Stimulated activated CD4-positive, alpha-beta T cell treated with anti-CD3 and anti-CD28 coated beads, Interleukin-1b, Interleukin-23, amount 100 ng/mL, for 48 hours (primary cell): ENCODE data around the gene ZNF365.
"Not testable (repeated sequence)": the region's sequence is repeated elsewhere in the genome, so short reads cannot be mapped to it uniquely, and the experiment has no call there.

Experiments
- DNase-seq: peaks from one replicate; pipeline ENCODE4 v3.0.0-alpha.2; 2020

The ZNF365 gene

GRCh38 chr10:62377966-62378365, 3.8 kb downstream of the ZNF365 start:
- DNase-seq, result no peak

GRCh38 chr10:62378877-62379276, 4.7 kb downstream of the ZNF365 start:
- DNase-seq, result not testable (repeated sequence)

GRCh38 chr10:62379394-62379793, 5.2 kb downstream of the ZNF365 start:
- no peak for DNase-seq

GRCh38 chr10:62380016-62380415, 5.8 kb downstream of the ZNF365 start:
- no peak for DNase-seq

- no peak for DNase-seq
Measured at GRCh38 chr10:62381385-62382102, 7.4 kb downstream of the ZNF365 start.

GRCh38 chr10:62382831-62383230, 8.7 kb downstream of the ZNF365 start:
- no peak for DNase-seq

GRCh38 chr10:62384057-62384446, 9.9 kb downstream of the ZNF365 start:
- DNase-seq, result peak; percentile 27

- DNase-seq, result no peak
Measured at GRCh38 chr10:62384447-62385081, 10.4 kb downstream of the ZNF365 start.

- no peak for DNase-seq
Measured at GRCh38 chr10:62386356-62387320, 12.5 kb downstream of the ZNF365 start.

GRCh38 chr10:62388328-62388727, 14.2 kb downstream of the ZNF365 start:
- no peak for DNase-seq

GRCh38 chr10:62390497-62391176, 16.5 kb downstream of the ZNF365 start:
- no peak for DNase-seq

- no peak for DNase-seq
Measured at GRCh38 chr10:62393237-62393636, 19.1 kb downstream of the ZNF365 start.

GRCh38 chr10:62394556-62395018, 20.4 kb downstream of the ZNF365 start:
- DNase-seq, result no peak

GRCh38 chr10:62395892-62396291, 21.7 kb downstream of the ZNF365 start:
- no peak for DNase-seq

- no peak for DNase-seq
Measured at GRCh38 chr10:62396864-62397263, 22.7 kb downstream of the ZNF365 start.

GRCh38 chr10:62399211-62399610, 25.0 kb downstream of the ZNF365 start:
- no peak for DNase-seq

- DNase-seq, result no peak
Measured at GRCh38 chr10:62402508-62402907, 28.3 kb downstream of the ZNF365 start.

- not testable (repeated sequence) for DNase-seq
Measured at GRCh38 chr10:62410528-62410927, 36.4 kb downstream of the ZNF365 start.

- DNase-seq, result not testable (repeated sequence)
Measured at GRCh38 chr10:62410934-62411333, 36.8 kb downstream of the ZNF365 start.

- DNase-seq, result no peak
Measured at GRCh38 chr10:62413048-62413447, 38.9 kb downstream of the ZNF365 start.

GRCh38 chr10:62413652-62414051, 39.5 kb downstream of the ZNF365 start:
- no peak for DNase-seq

GRCh38 chr10:62414359-62414758, 40.2 kb downstream of the ZNF365 start:
- no peak for DNase-seq
